ENCODE results near the gene OASL. TPM values are rescaled to one million over a fixed set of nuclear protein-coding genes. Genes with fewer than 3 reads are reported as not detected.

OASL gene
- total RNA-seq, 1 donor from 2014 or later = not detected

- no peak overlapping the region for H3K4me3 Mint-ChIP-seq (ENCODE audit: low read depth)
- no peak for DNase-seq (ENCODE audit: low spot score, unreplicated experiment)
Observed at GRCh38 chr12:120971299-120972180, 67.5 kb downstream of the OASL start.

GRCh38 chr12:120970310-120970709 is 68.7 kb downstream of the OASL start:
- Mint-ChIP-seq H3K36me3 (ENCODE audit: insufficient read depth) (peaks cover 57% of the 10 kb centered on the region), H3K4me3 (ENCODE audit: low read depth) (no peak overlapping the region), H3K27ac (no peak overlapping the region), H3K27me3 (no peaks in the 10 kb centered on the region), H3K4me1 (ENCODE audit: low read depth) (peaks cover 26% of the 10 kb centered on the region), H3K9me3 (ENCODE audit: low read depth) (peaks cover 9% of the 10 kb centered on the region)
- DNase-seq (ENCODE audit: low spot score, unreplicated experiment) = no peak
- no peak for TF ChIP-seq CTCF (IDR thresholded peaks at IDR 0.05; ENCODE audit: unreplicated experiment)

More at GRCh38 chr12:120971299-120972180, 67.5 kb downstream of the OASL start:
- H3K9me3 Mint-ChIP-seq (ENCODE audit: low read depth) = peaks cover 4% of the 10 kb centered on the region
- peaks cover 56% of the 10 kb centered on the region for H3K36me3 Mint-ChIP-seq (ENCODE audit: insufficient read depth)
- peaks cover 30% of the 10 kb centered on the region for H3K4me1 Mint-ChIP-seq (ENCODE audit: low read depth)
- H3K27ac Mint-ChIP-seq = peak overlapping the region; percentile 46
- no peaks in the 10 kb centered on the region for H3K27me3 Mint-ChIP-seq
- peak; percentile 61 for TF ChIP-seq CTCF (IDR thresholded peaks at IDR 0.05; ENCODE audit: unreplicated experiment)

Other genes with a start within 250 kb of the OASL start
- 69.1 and 70.2 TPM in 2 replicates for gene SPPL3, start 134.9 kb downstream of the OASL start, total RNA-seq
- gene HNF1A, start 60.7 kb downstream of the OASL start, total RNA-seq = 13.7 and 15.1 TPM in 2 replicates
- gene C12orf43, start 22.8 kb downstream of the OASL start, total RNA-seq = 16.8 and 17.2 TPM in 2 replicates
- not detected in 2 replicates for gene P2RX7, start 93.6 kb upstream of the OASL start, total RNA-seq
- 23.9 and 28.3 TPM in 2 replicates for gene P2RX4, start 170.9 kb upstream of the OASL start, total RNA-seq